Thoracic aorta (tissue), 2 donors: ENCODE results near the gene PLEKHH2. TPM values are rescaled to one million over a fixed set of nuclear protein-coding genes. Genes with fewer than 3 reads are reported as not detected.
"Not testable (repeated sequence)": the region's sequence is repeated elsewhere in the genome, so short reads cannot be mapped to it uniquely, and the experiment has no call there.

Experiments
- ATAC-seq: fragments of 150-250 bp; one replicate; pipeline ENCODE4 v1.8.0; 2017; ENCODE audit warnings: low read depth; ENCODE audit not compliant: insufficient number of reproducible peaks, low FRiP score
- DNase-seq: peaks from one replicate; pipeline ENCODE4 v3.0.0-alpha.2; 2020; ENCODE audit warnings: low spot score
- H3K27ac ChIP-seq, 2 donors: fragments of 200-600 bp; sonication (generic); 1 replicate in 1 of 2; 2 replicates in 1 of 2; pipeline ENCODE4 v1.5.1; 2016; ENCODE audit warnings: mild to moderate bottlenecking in 2 of 2, moderate library complexity in 2 of 2
- H3K27me3 ChIP-seq: fragments of 200-600 bp; sonication (generic); replicated peaks from 2 replicates; pipeline ENCODE4 v1.6.0; 2016; ENCODE audit warnings: mild to moderate bottlenecking; ENCODE audit not compliant: insufficient read depth
- H3K36me3 ChIP-seq: fragments of 200-600 bp; sonication (generic); one replicate; pipeline ENCODE4 v1.5.1; 2016
- H3K4me1 ChIP-seq, 2 donors: fragments of 200-600 bp; sonication (generic); 1 replicate in 1 of 2; 2 replicates in 1 of 2; pipeline versions ENCODE4 v1.5.1 to v1.6.0; 2016; ENCODE audit warnings: low read depth in 2 of 2, mild to moderate bottlenecking in 1 of 2; ENCODE audit not compliant: control insufficient read depth in 1 of 2
- H3K4me3 ChIP-seq: fragments of 200-600 bp; sonication (generic); 2 replicates; pipeline ENCODE4 v1.5.1; 2016; ENCODE audit warnings: mild to moderate bottlenecking
- H3K9me3 ChIP-seq: fragments of 200-600 bp; sonication (generic); 2 replicates; pipeline ENCODE4 v1.5.1; 2016
- total RNA-seq, 2 donors: library from RNA; depleted of rRNA; stranded (reverse); fragments of >200 nt; gene quantifications; one replicate each; pipeline versions ENCODE4 v1.1.0 to v1.2.3, GENCODE V29; 2016
- TF ChIP-seq, protein P1 (sequence below): fragments of 200-600 bp; sonication (generic); IDR thresholded peaks from one replicate; pipeline ENCODE4 v1.5.1; 2019; ENCODE audit warnings: antibody characterized with exemption

The PLEKHH2 gene
- total RNA-seq, 2 donors from 2014 or later, result 23.3 to 29.5 TPM

DNA sequence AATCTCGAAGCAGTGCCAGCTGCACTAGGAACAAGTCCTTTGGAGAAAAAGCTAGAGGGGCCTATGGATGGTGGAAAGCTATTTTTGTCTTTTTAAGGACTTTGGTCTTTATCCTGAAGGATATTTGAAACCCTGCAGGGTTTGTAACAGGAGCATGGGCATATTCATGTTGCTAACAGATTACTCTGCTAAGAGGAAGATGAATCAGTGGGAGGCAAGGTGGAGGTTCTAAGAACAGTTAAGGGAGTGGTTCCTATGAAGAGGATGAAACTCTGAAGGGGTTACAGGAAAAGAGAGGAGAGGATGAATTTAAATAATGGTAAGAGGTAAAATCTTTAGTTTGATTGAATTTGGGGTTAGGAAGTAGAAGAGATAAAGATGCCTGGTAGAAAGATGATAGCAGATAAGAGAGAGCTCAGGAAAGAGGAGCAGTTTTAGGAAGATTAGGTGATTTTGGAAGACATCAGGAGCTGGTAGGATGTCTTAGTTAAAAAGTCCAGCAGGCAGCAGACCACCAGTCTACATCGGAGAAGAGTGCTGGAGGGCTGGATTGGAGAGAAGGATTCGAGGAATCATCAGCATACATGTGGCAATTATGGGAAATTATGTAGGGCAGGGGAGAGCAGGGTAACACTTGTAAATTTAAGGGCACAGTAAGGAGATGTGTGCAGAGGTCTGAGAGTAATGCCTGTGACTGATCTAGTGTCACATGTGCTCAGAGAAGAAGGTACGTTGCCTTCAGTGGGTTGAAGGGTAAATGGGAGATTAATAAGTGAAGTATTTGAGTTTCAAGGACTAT is 78.4 kb downstream of the PLEKHH2 start:
- no peak for ATAC-seq
- DNase-seq, result no peak

DNA sequence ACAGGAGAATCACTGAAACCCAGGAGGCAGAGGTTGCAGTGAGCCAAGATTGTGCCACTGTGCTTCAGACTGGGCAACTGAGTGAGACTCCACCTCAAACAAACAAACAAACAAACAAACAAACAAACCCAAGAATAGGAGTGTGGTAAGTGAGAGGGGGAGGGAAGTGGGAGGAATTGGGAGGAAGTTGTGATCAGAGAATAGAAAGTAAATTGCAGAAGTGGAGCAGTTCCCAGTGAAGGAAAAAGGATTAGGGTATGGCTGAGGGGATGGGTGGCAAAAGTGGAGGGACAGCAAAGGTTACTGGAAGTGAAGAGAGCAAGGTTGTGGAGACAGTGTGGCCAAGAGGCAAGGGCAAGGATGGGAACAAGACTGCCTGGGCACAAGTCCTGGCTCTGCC is 80.3 kb downstream of the PLEKHH2 start:
- DNase-seq (no peak), ATAC-seq (no peak)
- no peaks in the 10 kb centered on the region for H3K4me1 ChIP-seq

More for the DNA sequence above, 78.4 kb downstream of the PLEKHH2 start:
- Histone ChIP-seq H3K4me3 (no peak overlapping the region), H3K27me3 (no peaks in the 10 kb centered on the region), H3K4me1 (no peaks in the 10 kb centered on the region), H3K9me3 (no peaks in the 10 kb centered on the region), H3K27ac (no peak overlapping the region), H3K36me3 (no peaks in the 10 kb centered on the region)
- TF ChIP-seq, protein P1, sequence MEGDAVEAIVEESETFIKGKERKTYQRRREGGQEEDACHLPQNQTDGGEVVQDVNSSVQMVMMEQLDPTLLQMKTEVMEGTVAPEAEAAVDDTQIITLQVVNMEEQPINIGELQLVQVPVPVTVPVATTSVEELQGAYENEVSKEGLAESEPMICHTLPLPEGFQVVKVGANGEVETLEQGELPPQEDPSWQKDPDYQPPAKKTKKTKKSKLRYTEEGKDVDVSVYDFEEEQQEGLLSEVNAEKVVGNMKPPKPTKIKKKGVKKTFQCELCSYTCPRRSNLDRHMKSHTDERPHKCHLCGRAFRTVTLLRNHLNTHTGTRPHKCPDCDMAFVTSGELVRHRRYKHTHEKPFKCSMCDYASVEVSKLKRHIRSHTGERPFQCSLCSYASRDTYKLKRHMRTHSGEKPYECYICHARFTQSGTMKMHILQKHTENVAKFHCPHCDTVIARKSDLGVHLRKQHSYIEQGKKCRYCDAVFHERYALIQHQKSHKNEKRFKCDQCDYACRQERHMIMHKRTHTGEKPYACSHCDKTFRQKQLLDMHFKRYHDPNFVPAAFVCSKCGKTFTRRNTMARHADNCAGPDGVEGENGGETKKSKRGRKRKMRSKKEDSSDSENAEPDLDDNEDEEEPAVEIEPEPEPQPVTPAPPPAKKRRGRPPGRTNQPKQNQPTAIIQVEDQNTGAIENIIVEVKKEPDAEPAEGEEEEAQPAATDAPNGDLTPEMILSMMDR, result no peak

DNA sequence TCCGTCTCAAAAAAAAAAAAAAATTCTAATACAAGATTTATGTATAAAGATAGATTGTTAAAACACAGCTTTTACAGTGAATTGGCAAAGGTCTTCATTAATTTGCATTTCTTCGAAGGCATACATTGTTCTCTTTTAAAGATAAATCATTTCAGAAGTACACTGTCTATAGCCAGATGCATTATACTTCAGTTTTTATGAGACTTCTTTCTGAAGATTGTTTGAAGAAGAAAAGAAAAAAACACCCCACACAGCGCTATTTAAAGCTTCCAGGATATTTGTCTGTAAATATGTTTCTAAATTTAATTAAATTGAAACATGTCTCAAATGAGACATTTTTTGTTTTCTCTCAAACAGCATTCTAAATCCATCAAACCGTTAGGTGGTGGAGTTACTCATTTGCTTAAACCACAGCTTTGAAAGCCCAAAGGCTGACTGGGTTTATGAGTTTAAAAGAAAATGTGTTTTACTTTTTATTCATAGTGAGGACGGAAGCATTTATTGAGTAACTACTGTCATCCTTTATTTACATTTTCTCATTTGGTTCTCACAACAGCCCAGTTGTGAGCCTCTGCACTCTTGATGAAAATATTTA is 81.6 kb downstream of the PLEKHH2 start:
- no peaks in the 10 kb centered on the region for H3K4me1 ChIP-seq
- DNase-seq, result no peak
- TF ChIP-seq, protein P1, result no peak
- no peaks in the 10 kb centered on the region for H3K9me3 ChIP-seq
- H3K36me3 ChIP-seq, result no peaks in the 10 kb centered on the region
- no peak overlapping the region for H3K27ac ChIP-seq
- no peak for ATAC-seq
- no peak overlapping the region for H3K4me3 ChIP-seq
- no peaks in the 10 kb centered on the region for H3K27me3 ChIP-seq

More for the DNA sequence above, 80.3 kb downstream of the PLEKHH2 start:
- TF ChIP-seq, protein P1, result no peak
- no peaks in the 10 kb centered on the region for H3K36me3 ChIP-seq
- no peak overlapping the region for H3K27ac ChIP-seq
- H3K27me3 ChIP-seq, result no peaks in the 10 kb centered on the region
- no peak overlapping the region for H3K4me3 ChIP-seq
- H3K9me3 ChIP-seq, result no peaks in the 10 kb centered on the region

DNA sequence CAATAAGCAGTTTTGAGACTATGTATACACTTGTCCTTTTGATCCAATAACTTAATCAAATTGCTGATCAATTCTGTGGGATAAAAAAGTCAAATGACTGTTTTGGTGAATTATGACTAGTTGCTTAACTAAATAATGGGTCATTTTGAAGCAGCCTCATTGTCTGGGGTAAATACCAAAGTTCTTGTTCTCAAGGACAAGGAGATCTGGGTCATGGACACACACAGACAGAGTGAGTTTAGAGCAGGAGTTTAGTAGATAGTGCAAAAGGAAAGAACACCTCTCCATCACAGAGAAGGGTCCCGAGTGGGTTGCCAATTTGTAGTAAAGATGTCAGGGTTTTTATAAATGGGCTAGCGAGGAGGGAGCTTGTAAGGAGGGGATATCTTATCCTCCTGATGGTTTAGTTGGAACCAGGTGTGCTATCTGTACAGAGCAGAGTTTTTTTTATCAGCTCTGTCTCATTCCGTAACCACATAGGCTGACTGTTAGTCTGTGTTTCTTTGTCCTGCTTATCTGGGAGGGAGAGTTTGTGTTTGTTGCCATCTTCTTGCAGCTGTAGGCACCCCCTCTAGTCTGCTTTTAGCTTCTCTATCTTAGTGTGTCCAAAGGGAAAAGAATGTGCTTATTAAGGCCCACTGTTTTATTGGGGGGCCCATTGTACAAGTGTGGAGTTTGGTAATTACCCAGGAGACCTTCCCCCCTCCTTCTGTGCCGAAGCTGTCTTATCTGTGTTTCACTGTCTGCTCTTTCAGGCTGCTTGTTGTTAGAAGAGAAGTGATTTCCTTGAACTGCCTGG is 87.9 kb downstream of the PLEKHH2 start:
- no peak overlapping the region for H3K4me3 ChIP-seq
- DNase-seq (no peak), ATAC-seq (no peak)
- no peaks in the 10 kb centered on the region for H3K9me3 ChIP-seq
- peaks cover 0 to 7% of the 10 kb centered on the region in 2 donors for H3K4me1 ChIP-seq
- TF ChIP-seq, protein P1, result no peak
- H3K27ac ChIP-seq, result no peak overlapping the region
- H3K36me3 ChIP-seq, result no peaks in the 10 kb centered on the region
- no peaks in the 10 kb centered on the region for H3K27me3 ChIP-seq

DNA sequence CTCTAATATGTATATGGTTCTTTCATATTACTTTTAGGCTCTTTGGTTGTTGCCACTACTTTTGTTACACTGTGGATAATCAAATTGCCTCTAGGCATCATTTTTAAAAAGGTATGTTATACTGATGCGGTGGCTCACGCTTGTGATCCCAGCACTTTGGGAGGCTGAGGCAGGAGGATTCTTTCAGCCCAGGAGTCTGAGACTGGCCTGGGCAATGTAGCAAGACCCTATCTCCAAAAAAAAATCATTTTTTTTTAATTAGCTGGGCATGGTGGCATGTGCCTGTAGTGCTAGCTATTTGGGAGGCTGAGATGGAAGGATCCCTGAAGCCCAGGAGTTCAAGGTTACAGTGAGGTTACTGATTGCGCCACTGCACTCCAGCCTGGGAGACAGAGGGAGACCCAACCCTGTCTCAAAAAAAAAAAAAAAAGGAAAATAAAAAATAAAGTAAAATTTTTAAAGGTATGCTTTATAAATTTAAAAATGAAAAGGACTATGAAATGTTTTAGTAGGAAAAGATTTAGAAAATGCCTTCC is 88.7 kb downstream of the PLEKHH2 start:
- Histone ChIP-seq H3K36me3 (no peaks in the 10 kb centered on the region), H3K27me3 (no peaks in the 10 kb centered on the region), H3K27ac (no peak overlapping the region), H3K9me3 (no peaks in the 10 kb centered on the region), H3K4me3 (no peak overlapping the region), H3K4me1 (peaks cover 0 to 7% of the 10 kb centered on the region in 2 donors)
- TF ChIP-seq, protein P1, result no peak
- no peak for DNase-seq
- ATAC-seq, result no peak

DNA sequence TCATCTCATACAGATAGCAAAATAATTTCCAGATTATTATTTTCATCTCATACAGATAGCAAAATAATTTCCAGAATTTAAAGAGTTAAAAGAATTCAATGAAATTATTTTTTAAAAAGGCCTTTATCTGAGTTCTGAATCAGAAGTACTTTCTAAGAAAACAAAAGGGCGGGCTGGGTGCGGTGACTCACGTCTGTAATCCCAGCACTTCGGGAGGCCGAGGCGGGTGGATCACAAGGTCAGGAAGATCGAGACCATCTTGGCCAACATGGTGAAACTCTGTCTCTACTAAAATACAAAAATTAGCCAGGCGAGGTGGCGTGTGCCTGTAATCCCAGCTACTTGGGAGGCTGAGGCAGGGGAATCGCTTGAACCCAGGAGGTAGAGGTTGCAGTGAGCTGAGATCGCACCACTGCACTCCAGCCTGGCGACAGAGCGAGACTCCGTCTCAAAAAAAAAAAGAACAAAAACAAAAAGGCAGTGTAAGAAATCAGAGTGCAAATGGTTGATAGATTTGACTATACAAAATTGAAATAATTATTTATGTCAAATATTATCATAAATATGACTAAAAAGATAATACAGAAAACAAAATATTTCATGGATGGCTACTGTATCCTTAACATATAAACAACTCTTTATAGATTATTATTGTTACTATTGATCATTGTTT is 90.0 kb downstream of the PLEKHH2 start:
- H3K27me3 ChIP-seq, H3K27ac ChIP-seq, H3K4me3 ChIP-seq, H3K36me3 ChIP-seq, ATAC-seq, H3K4me1 ChIP-seq, H3K9me3 ChIP-seq, DNase-seq: not testable (repeated sequence)
